Hepatocyte (in vitro differentiated cells): Measurements from ENCODE around the gene NCBP3.

ENCODE experiments used
- CTCF ChIP-seq: fragments of 200-600 bp; sonication (generic); IDR thresholded peaks from 2 replicates; pipeline ENCODE4 v1.5.1; 2016; ENCODE audit warnings: antibody characterized with exemption, mild to moderate bottlenecking; ENCODE audit not compliant: poor library complexity
- EZH2 ChIP-seq: fragments of 200-600 bp; sonication (generic); IDR thresholded peaks from 2 replicates; pipeline ENCODE4 v1.6.1; 2016; ENCODE audit warnings: antibody characterized with exemption, mild to moderate bottlenecking, borderline replicate concordance

- TF ChIP-seq CTCF: no peak
- no peak for TF ChIP-seq EZH2
Measured at GRCh38 chr17:3893003-3893719, 47.1 kb upstream of the NCBP3 start, which contains the start of gene CAMKK1.
